ENCODE measurements around the gene MZT2A.
"Not testable (repeated sequence)": the region's sequence is repeated elsewhere in the genome, so short reads cannot be mapped to it uniquely, and the experiment has no call there.

- TF ChIP-seq, protein P1, sequence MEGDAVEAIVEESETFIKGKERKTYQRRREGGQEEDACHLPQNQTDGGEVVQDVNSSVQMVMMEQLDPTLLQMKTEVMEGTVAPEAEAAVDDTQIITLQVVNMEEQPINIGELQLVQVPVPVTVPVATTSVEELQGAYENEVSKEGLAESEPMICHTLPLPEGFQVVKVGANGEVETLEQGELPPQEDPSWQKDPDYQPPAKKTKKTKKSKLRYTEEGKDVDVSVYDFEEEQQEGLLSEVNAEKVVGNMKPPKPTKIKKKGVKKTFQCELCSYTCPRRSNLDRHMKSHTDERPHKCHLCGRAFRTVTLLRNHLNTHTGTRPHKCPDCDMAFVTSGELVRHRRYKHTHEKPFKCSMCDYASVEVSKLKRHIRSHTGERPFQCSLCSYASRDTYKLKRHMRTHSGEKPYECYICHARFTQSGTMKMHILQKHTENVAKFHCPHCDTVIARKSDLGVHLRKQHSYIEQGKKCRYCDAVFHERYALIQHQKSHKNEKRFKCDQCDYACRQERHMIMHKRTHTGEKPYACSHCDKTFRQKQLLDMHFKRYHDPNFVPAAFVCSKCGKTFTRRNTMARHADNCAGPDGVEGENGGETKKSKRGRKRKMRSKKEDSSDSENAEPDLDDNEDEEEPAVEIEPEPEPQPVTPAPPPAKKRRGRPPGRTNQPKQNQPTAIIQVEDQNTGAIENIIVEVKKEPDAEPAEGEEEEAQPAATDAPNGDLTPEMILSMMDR (conservative IDR thresholded peaks at IDR 0.05; ENCODE audit: low read length), result not testable (repeated sequence)
- TF ChIP-seq EZH2phosphoT487 (IDR thresholded peaks at IDR 0.05; ENCODE audit: borderline replicate concordance), result not testable (repeated sequence)
These were observed 25.7 kb upstream of the MZT2A start for GRCh38 chr2:131517856-131518255.

Measured in Loucy (cell line).